GM19438 (cell line): ENCODE data around the gene ERLEC1.
"Not testable (repeated sequence)": the region's sequence is repeated elsewhere in the genome, so short reads cannot be mapped to it uniquely, and the experiment has no call there.

Source experiments
- ATAC-seq: cut with Tn5 transposase; IDR thresholded peaks from one replicate; pipeline ENCODE4 v1.9.1; 2021; ENCODE audit warnings: low read depth; ENCODE audit not compliant: unreplicated experiment

ERLEC1 gene

DNA sequence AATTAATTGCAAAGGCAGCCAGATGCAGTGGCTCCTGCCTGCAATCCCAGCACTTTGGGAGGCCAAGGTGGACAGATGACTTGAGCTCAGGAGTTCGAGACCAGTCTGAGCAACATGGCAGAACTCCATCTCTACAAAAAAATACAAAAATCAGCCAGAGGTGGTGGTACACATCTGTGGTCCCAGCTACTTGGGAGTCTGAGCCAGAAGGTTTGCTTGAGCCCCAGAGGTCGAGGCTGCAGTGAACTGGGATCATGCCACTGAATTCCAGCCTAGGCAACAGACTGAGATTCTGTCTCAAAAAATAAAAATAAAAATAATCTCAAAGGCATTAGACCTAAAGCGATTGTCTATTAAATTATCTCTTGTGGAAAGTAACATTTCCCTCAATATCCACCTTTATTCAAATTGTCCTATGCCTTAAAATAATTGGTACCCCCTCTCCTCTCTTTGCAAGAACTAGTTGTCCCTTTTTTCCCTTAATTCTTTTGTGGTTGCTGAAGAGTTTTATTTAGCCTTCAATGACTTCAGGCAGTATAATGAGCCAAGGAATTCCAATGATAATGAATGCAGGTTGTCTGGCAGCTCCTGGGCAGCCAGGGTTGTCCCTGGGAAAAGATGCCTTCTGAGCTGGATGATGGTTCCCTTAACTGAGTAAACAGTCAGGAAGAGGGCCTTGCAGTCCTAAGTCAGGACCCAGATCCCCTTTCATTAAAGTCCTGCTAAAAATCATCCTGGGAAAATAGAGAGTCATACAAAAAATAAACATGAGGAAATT, 40.7 kb downstream of the ERLEC1 start:
- no peak for ATAC-seq

DNA sequence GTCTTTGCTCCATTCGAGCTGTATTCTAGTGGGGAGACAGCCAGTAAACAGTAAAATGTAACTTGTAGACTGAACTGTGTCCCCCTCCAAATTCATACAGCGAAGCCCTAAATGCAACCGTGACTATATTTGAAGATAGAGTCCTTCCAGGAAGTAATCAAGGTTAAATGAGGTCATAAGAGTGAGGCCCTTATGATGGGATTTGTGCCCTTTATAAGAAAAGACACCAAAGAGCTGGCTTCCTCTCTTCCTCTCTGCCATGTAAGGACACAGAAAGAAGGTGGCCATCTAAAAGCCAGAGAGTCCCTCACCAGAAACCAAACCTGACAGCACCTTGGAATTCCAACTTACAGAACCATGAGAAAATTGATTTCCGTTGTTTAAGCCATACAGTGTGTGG, 41.5 kb downstream of the ERLEC1 start:
- ATAC-seq, result no peak

DNA sequence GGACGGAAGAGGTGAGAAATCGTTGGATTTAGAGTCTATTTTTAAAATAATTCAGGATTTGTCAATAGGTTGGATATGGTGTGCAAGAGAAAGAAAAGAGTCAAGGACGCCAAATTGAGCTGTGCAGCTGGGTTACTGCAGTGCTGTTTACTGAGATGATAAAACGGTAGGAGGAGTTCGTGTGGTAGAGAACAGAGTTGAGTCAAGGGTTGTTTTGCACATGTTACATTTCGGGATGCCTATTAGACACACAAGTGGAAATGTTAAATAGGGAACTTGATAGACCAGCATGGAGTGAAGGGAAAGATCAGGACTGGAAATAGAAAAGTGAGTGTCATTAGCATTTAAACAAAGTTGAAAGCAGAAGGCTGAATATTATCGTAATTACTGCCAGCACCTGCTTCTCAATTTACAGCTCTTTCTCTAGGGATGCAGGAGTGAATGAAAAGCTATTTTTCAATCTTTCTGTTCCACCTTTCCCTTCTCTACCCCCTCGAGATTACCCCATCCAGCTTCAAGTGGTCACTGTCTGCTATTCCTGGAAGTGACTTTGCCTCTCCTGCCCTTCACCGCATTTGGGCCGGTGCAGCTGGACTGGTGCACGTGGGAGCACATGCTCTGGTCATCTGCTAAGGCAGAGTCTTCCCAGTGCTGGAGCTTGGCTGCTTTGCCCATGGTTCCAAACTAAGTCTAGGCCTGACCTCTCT, 42.6 kb downstream of the ERLEC1 start:
- no peak for ATAC-seq

DNA sequence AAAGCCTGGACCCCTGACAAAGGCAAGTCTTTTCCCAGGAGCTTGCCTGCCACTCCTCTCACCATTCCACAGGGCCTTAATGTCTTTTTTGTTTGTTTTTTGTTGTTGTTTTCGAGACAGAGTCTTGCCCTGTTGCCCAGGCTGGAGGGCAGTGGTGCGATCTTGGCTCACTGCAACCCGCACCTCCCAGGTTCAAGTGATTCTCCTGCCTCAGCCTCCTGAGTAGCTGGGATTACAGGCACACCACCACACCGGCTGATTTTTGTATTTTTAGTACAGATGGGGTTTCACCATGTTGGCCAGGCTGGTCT, 43.1 kb downstream of the ERLEC1 start:
- ATAC-seq, result not testable (repeated sequence)

DNA sequence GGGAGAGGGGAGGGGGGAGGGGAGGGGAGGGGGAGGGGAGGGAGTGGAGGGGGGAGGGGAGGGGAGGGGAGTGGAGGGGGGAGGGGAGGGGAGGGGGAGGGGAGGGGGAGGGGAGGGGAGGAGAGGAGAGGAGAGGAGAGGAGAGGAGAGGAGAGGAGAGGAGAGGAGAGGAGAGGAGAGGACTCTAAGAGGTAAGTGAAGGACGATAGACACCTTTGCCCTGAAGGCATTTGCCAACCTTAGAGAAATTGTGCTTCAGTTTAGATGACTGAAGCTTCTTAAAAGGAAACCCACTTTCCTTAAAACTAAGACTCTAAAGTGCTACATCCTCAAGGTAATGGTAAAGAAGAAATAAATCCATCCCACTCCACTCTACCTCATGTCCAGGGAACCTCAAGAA, 53.7 kb downstream of the ERLEC1 start:
- ATAC-seq, result no peak

DNA sequence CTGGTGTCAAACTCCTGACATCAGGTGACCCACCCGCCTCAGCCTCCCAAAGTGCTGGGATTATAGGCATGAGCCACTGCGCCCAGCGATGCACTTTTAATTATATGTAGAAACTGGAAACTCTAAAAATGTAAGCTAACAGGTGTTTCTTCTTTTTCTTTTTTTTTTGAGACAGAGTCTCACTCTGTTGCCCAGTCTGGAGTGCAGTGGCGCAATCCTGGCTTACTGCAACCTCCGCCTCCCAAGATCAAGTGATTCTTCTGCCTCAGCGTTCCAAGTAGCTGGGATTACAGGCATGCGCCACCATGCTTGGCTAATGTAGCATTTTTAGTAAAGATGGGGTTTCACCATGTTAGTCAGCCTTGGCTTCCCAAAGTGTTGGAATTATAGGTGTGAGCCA, 54.8 kb downstream of the ERLEC1 start:
- ATAC-seq, result not testable (repeated sequence)

DNA sequence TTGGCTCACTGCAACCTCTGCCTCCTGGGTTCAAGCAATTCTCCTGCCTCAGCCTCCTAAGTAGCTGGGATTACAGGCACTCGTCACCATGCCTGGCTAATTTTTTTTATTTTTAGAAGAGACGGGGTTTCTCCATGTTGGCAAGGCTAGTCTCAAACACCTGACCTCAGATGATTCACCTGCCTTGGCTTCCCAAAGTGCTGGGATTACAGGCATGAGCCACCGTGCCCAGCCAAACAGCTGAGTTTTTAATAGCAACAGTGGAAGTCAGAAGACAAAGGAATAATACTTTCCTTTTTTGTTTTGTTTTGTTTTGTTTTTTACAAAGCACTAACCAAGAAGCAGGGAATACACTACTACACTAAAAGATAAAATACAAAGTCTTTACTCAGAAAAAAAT, 56.0 kb downstream of the ERLEC1 start:
- ATAC-seq, result no peak

DNA sequence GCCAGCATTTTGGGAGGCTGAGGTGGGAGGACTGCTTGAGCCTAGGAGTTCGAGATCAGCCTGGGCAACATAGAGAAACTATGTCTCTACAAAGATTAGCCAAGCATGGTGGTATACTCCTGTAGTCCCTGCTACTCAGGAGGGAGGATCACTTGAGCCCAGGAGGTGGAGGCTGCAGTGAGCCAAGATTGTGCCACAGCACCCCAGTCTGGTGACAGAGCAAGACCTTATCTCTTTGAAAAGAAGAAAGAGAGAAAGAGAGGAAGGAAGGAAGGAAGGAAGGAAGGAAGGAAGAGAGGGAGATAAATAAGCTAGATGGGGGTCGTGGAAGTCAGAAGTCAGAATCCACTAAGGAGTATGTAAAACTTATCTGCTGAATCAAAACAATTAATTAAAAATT, 56.8 kb downstream of the ERLEC1 start:
- ATAC-seq, result no peak

DNA sequence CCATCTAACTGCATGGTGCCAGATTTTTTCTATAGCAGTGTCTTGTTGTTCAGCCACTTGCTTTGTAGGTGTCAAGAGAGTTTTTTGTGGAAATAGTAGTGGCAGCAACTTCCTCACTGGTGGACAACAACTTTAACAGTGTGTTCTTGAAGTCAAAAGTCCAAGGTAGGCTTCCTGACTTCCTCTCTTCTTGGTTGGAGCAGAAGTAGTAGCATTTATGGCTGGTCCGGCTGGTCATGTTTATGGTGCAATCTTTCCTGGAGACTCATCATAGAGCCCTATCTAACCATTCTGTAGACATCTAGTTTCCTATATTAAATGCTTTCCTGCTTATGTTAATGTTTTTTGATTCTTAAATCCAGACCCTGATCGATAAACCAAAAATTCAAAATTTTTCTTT, 61.2 kb downstream of the ERLEC1 start:
- ATAC-seq, result no peak

DNA sequence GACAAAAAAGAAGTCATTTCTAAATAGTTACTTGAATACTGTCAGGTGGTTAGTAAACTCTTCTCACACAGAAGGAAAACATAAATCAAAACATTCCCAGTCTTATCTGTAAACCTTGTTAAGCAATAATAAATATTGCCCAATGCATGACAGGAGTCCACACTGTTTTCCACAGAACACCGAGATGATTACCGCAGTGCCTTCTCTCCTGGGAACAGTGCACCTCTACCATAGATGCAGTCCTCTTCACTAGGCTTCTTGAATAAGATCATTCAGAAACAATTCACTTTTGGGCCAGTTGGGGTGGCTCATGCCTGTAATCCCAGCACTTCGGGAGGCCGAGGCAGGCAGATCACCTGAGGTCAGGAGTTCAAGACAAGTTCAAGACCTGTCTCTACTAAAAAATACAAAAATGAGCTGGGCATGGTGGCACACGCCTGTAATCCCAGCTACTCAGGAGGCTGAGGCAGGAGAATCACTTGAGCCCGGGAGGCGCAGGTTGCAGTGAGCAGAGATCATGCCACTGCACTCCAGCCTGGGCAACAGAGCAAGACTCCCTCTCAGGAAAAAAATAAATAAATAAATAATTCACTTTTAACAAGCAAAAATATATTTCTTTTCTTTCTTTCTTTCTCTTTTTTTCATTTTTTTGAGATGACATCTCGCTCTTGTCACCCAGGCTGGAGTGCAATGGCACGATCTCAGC, 64.4 kb downstream of the ERLEC1 start:
- not testable (repeated sequence) for ATAC-seq

DNA sequence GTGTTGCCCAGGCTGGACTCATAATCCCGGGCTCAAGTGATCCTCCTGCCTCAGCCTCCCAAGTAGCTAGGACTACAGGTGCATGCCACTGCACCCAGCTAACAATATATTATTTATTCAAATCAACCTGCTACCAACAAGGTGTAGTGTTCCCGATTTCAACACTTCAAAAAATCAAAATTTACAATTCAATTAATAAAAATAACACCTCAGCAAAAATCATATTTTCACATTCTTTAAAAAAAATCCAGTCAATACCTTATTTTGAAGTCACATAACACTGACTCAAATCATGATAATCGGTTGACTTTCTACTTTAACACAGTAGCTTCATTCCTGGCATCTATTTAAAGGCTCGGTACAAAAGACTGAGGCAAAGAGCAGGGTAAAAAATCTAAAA, 65.7 kb downstream of the ERLEC1 start:
- no peak for ATAC-seq

DNA sequence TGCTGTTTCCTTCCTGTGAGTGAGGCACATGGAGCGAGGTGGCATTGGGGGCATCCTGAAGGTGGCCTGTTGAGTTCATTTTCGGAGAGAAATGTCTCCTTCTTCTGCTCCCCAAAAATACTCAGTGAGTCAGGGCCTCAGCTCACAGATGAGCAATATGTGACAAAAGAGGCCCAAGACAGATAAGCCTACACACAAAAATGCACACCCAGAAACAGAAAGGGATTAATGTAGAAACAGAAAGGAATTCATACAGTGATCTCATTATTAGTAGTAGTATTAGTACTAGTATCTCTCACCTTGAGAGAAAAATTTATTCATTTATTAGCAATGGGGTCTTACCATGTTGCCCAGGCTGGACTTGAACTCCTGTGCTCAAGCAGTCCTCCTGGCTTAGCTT, 67.8 kb downstream of the ERLEC1 start:
- ATAC-seq, result no peak

DNA sequence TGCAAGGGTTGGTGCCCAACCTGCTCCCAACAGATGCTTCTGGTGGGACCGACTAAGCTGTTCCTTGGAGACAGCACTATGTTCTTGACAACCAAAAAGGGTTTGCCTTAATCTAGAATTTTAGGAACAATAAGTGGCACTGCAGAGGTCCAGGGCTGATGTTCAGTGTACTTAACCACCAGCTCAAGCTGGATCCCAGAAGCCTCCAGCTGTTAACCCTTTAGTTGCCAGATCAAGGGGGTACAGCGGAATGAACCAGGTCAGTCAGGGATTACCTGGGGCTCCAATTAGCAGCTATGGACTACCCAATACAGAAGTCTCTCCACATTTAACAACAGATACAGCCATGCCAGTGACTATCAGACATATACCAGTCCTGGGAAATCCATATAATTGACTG, 69.4 kb downstream of the ERLEC1 start:
- no peak for ATAC-seq

DNA sequence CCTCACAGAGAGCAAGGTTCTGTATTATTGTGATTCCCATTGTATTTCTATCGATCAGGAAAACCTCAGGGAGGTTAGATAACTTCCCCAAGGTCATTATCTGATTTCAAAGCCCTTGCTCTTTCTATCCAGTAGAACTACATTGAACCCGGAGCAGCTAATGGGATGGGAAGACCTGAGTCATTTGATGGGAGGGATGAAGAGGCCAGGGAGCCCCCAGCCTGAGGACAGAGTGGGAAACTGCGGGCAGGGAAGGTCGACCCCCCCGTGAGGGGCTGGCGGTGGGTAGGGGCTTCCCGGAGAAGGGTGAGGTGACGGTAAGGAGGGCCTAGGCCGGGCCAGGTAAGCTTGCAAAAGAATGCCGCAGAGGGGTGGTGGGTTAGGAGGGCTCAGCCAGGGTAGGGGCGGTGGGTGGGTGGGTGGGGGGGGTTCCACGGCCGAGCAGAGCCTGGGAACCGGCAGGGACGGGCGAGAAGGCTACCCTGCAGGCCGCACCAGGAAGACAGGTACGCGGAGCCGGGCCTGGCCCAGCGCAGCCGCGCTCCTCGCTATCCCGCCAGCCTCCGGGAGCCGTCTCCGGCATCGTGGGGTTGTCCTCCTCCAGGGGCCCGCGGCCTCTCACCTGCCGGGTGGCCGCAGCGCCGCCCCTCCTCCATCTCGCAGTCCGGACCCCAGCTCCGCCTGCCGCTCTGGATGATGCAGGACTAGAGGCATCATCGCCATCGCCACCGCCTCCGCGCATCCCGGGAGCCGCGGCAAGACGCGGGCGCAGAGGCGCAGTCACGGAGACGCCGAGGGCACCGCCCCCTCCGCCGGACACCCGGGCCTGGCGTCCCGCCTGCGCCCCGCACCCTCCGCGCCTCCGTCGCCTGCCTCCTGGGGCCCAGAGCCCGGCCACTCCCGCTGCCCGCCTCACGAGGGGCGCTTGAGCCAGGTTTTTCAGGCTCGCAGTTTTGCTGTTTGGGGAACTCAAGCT, 72.7 kb downstream of the ERLEC1 start, which contains the start of gene GPR75:
Gene GPR75 (minus strand): TSS at position 762 of the 976 bp plus-strand sequence. CDS start 5,211 bp downstream, outside the sequence.
- ATAC-seq, result no peak

DNA sequence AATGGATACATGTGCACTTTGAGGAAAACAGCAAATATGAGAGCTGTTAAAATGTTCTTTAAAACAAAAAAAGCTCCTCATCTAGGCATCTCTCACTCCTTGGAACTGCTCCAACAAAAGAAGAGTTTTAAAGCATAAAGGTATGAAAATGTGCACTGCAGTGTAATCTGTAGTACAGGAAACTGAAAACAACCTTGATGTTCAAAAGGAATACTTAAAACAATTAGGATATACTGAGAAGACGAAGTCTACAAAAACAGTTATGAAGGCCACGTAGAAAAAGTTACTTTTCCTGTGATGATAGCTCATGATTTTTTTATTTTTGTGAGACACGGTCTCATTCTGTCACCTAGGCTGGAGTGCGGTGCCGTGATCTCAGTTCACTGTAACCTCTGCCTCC, 75.0 kb downstream of the ERLEC1 start:
- no peak for ATAC-seq

DNA sequence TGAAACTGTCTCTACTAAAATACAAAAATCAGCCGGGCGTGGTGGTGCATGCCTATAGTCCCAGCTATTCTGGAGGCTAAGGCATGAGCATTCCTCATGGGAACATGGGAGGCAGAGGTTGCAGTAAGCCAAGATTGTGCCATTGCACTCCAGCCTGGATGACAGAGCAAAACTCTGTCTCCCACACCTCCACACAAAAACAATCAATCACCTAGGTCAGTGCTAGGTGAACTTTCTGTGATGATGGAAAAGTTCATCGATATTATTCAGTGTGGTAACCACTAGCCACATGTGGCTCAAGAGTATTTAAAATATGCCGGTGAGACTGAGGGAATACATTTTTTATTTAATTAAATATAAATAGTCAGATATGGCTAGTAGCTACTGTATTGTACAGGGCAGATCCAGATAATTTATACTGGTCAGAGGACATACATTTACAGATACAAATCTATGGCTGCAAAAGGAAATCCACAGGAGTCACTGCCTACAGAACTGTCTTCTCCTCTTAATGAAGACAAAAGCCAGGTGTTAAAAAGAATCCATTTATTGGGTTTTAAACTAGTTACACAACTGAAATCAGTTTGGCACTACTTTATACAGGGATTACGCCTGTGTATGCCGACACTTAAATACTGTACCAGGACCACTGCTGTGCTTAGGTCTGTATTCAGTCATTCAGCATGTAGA, 76.8 kb downstream of the ERLEC1 start:
- ATAC-seq, result no peak

DNA sequence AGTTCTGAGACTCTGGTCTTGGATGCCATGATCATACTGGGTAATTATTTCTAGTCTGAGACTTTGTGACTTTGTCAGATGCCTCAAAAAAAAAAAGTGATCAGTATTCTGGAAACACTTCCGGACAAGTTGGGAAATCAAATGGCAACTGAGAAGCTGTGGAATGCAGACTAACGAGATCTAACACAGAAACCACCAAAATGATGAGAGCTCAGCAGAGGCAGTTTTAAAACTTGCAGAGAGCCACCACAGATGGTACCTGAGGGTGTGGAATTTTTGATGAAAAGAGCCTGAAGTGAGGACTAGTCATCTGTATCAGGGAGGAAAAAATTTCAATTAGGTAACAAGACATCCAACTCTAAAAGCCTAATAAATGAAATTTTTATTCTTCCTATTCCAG, 78.4 kb downstream of the ERLEC1 start:
- no peak for ATAC-seq

DNA sequence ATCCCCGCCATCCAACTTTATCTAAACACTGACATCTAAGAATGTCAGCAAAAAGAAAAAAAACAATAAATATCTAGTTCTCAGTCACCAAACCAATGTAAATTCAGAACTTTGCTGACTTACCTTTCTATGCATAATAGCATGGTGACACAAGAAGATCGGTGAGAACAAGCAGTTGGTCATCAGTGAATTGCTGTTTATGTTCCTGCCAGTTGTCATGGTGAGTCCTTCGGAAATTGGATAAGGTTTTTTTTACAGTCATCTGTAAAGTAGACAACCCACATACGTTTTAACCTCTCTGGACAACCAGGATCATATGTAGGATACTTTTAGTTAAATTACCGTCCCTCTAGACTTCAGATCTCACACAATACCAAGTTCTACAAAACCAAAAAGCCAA, 79.1 kb downstream of the ERLEC1 start:
- ATAC-seq, result no peak

DNA sequence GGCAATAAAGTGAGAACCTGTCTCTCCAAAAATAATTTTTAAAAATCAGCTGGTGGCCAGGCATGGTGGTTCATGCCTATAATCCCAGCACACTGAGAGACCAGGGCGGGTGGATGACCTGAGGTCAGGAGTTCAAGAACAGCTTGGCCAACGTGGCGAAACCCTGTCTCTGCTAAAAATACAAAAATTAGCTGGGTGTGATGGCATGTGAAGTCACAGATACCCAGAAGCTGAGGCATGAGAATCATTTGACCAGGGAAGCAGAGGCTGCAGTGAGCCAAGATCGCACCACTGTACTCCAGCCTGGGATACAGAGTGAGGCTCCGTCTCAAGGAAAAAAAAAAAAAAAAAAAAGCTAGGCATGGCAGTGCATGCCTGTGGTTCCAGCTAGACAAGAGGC, 80.3 kb downstream of the ERLEC1 start:
- no peak for ATAC-seq

DNA sequence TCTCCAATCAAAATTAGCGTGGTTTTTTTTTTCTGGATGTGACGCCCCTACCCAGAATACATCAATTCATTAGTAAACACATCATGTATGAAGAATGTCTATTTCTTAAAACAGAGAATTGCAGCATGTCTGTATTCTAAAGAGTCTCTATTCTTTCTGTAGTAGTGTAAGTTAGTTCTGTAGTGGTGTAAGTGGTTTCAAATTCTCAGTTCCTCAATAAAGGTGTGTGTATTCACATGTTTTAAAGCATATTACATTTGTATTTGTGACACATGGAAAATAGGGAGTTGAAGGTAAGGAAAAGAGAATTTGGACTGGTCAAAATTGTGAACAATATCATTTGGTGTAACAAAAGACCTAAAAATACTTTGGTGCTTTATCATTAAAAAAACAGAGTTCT, 80.9 kb downstream of the ERLEC1 start:
- ATAC-seq, result no peak
